Stimulated activated naive CD8-positive, alpha-beta T cell treated with anti-CD3 and anti-CD28 coated beads, Interleukin-15, Interleukin-2, amounts not matched to agents 100 ng/mL and 50 ng/mL, for 24 hours (primary cell): ENCODE measurements around the gene SLC30A2.
A peak's percentile ranks its signal among the peaks of the same experiment; 100 is the strongest.

Source experiments
- H3K27ac Mint-ChIP-seq: one replicate; pipeline ENCODE4 v1.8.0; 2021; ENCODE audit warnings: mild to moderate bottlenecking, mixed read lengths
- H3K27me3 Mint-ChIP-seq: one replicate; pipeline ENCODE4 v1.8.0; 2021; ENCODE audit warnings: mixed read lengths
- H3K36me3 Mint-ChIP-seq: one replicate; pipeline ENCODE4 v1.8.0; 2021; ENCODE audit warnings: low read depth, mixed read lengths
- H3K4me1 Mint-ChIP-seq: one replicate; pipeline ENCODE4 v1.8.0; 2021; ENCODE audit warnings: low read depth, mixed read lengths
- H3K4me3 Mint-ChIP-seq: one replicate; pipeline ENCODE4 v1.8.0; 2021; ENCODE audit warnings: mild to moderate bottlenecking, mixed read lengths
- H3K9me3 Mint-ChIP-seq: one replicate; pipeline ENCODE4 v1.8.0; 2021; ENCODE audit warnings: mixed read lengths

Gene SLC30A2

GRCh38 chr1:25992689-25993171 lies 53.2 kb downstream of the SLC30A2 start:
- Mint-ChIP-seq H3K4me3 (no peak overlapping the region), H3K9me3 (no peaks in the 10 kb centered on the region), H3K27me3 (no peaks in the 10 kb centered on the region), H3K27ac (no peak overlapping the region), H3K36me3 (peaks cover 3% of the 10 kb centered on the region), H3K4me1 (peaks cover 55% of the 10 kb centered on the region)

- peak overlapping the region; percentile 2 for H3K27ac Mint-ChIP-seq
- H3K4me3 Mint-ChIP-seq: no peak overlapping the region
Measured at GRCh38 chr1:25991937-25992688, 53.8 kb downstream of the SLC30A2 start.

GRCh38 chr1:25990702-25991395 lies 55.1 kb downstream of the SLC30A2 start:
- Mint-ChIP-seq H3K27ac (peak overlapping the region; percentile 76), H3K9me3 (no peaks in the 10 kb centered on the region)

More at GRCh38 chr1:25991937-25992688, 53.8 kb downstream of the SLC30A2 start:
- no peaks in the 10 kb centered on the region for H3K27me3 Mint-ChIP-seq
- no peaks in the 10 kb centered on the region for H3K9me3 Mint-ChIP-seq
- H3K36me3 Mint-ChIP-seq: peaks cover 6% of the 10 kb centered on the region
- H3K4me1 Mint-ChIP-seq: peaks cover 52% of the 10 kb centered on the region

GRCh38 chr1:25990251-25990650 lies 55.7 kb downstream of the SLC30A2 start:
- H3K9me3 Mint-ChIP-seq: no peaks in the 10 kb centered on the region
- H3K36me3 Mint-ChIP-seq: peaks cover 19% of the 10 kb centered on the region
- peak overlapping the region; percentile 76 for H3K27ac Mint-ChIP-seq
- H3K4me3 Mint-ChIP-seq: peak overlapping the region; percentile 82
- peaks cover 54% of the 10 kb centered on the region for H3K4me1 Mint-ChIP-seq
- H3K27me3 Mint-ChIP-seq: no peaks in the 10 kb centered on the region

More at GRCh38 chr1:25990702-25991395, 55.1 kb downstream of the SLC30A2 start:
- peak overlapping the region; percentile 82 for H3K4me3 Mint-ChIP-seq
- H3K4me1 Mint-ChIP-seq: peaks cover 51% of the 10 kb centered on the region
- H3K36me3 Mint-ChIP-seq: peaks cover 13% of the 10 kb centered on the region
- no peaks in the 10 kb centered on the region for H3K27me3 Mint-ChIP-seq

GRCh38 chr1:25989440-25990234 lies 56.3 kb downstream of the SLC30A2 start:
- H3K4me1 Mint-ChIP-seq: peaks cover 54% of the 10 kb centered on the region
- peak overlapping the region; percentile 82 for H3K4me3 Mint-ChIP-seq

GRCh38 chr1:25987951-25988350 lies 58.0 kb downstream of the SLC30A2 start:
- H3K27me3 Mint-ChIP-seq: no peaks in the 10 kb centered on the region
- peaks cover 35% of the 10 kb centered on the region for H3K36me3 Mint-ChIP-seq
- H3K27ac Mint-ChIP-seq: no peak overlapping the region
- no peaks in the 10 kb centered on the region for H3K9me3 Mint-ChIP-seq
- no peak overlapping the region for H3K4me3 Mint-ChIP-seq
- peaks cover 45% of the 10 kb centered on the region for H3K4me1 Mint-ChIP-seq

More at GRCh38 chr1:25989440-25990234, 56.3 kb downstream of the SLC30A2 start:
- Mint-ChIP-seq H3K27me3 (no peaks in the 10 kb centered on the region), H3K9me3 (no peaks in the 10 kb centered on the region), H3K36me3 (peaks cover 22% of the 10 kb centered on the region), H3K27ac (peak overlapping the region; percentile 76)
